Measurements from ENCODE around the gene ITPA. TPM values are rescaled to one million over a fixed set of nuclear protein-coding genes. Genes with fewer than 3 reads are reported as not detected.

The ITPA gene
- total and polyA plus RNA-seq, 2 of the 8 experiments (the other 6 are each of a cell fraction or from before 2014, with no cell fraction given): 88.2 to 94.0 TPM

DNA sequence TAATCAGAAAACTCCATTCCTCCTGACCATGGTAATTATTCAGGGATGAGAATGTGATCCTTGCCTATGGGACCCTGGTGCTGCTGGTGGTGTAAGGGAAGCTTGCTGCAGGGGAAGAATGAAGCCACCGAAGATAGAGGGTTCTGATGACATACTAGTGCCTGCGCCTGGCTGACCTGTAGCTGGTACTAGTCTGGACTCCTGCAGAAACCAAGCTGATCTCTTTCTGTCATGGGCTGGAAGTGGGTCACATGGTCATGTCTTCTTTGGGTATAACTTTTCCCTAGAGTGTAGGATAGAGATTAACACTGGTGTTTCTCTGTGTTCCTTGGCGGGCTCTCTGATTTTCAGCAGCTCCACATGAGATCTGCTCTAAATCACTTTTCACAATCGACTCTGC lies 38.3 kb downstream of the ITPA start:
- Histone ChIP-seq H3K23me2 (ENCODE audit: low read depth, low read length) (peaks cover 4% of the 10 kb centered on the region; the same call in 1 of the 2 replicates), H3K27ac (ENCODE audit: low read depth, low read length) (no peak overlapping the region), H2BK120ac (replicated peaks; ENCODE audit: low read depth, low read length) (no peak overlapping the region), H3K56ac (replicated peaks; ENCODE audit: insufficient read length, low read depth, low read length) (no peak overlapping the region), H3K36me3 (ENCODE audit: control insufficient read depth in 2 of 4, insufficient read depth in 4 of 4, low read length in 3 of 4) (no peaks in the 10 kb centered on the region), H3K79me2 (ENCODE audit: control insufficient read depth in 1 of 2, insufficient read depth in 2 of 2, low read length in 2 of 2) (no peaks in the 10 kb centered on the region), H3K4me2 (ENCODE audit: insufficient read depth in 1 of 2, low read depth in 2 of 2, low read length in 2 of 2) (peak overlapping the region in 1 of 2 experiments; percentile 68; a peak in 1 of 4 replicates), H4K8ac (ENCODE audit: extremely low read depth, insufficient read depth, low read length) (no peak overlapping the region), H4K20me1 (replicated peaks in 1 of 2; ENCODE audit: control insufficient read depth in 1 of 2, insufficient read depth in 2 of 2, low read length in 2 of 2) (peaks cover 0 to 4% of the 10 kb centered on the region in 2 experiments), H3K27me3 (replicated peaks in 1 of 4; ENCODE audit: control insufficient read depth in 3 of 4, extremely low read depth in 1 of 4, insufficient read depth in 3 of 4, low read length in 3 of 4) (peaks cover 0 to 24% (median 18%) of the 10 kb centered on the region in 4 experiments; a peak in 6 of 7 replicates), H4K91ac (replicated peaks; ENCODE audit: insufficient read length, low read length) (no peak overlapping the region), H3K18ac (ENCODE audit: extremely low read depth, low read length) (no peak overlapping the region), H2BK5ac (ENCODE audit: low read depth, low read length) (no peak overlapping the region), H2BK12ac (ENCODE audit: low read depth, low read length) (no peak overlapping the region; the same call in 1 of the 2 replicates), H3K9ac (replicated peaks in 1 of 4; ENCODE audit: extremely low read depth in 1 of 4, low read depth in 3 of 4, low read length in 3 of 4) (no peak overlapping the region), H3K4me3 (ENCODE audit: extremely low read depth in 1 of 4, insufficient read depth in 2 of 4, low read depth in 3 of 4, low read length in 4 of 4) (no peak overlapping the region), H3K14ac (ENCODE audit: insufficient read length) (no peak overlapping the region), H3K79me1 (ENCODE audit: low read depth, low read length) (no peaks in the 10 kb centered on the region), H2BK20ac (ENCODE audit: low read length) (no peak overlapping the region), H2BK15ac (ENCODE audit: low read length) (no peak overlapping the region), H3K23ac (ENCODE audit: insufficient read length) (no peak overlapping the region), H2AFZ (ENCODE audit: low read length) (no peak overlapping the region), H4K5ac (ENCODE audit: insufficient read length, low read depth, low read length) (no peak overlapping the region), H2AK5ac (ENCODE audit: low read depth, low read length) (no peak overlapping the region), H3K9me3 (ENCODE audit: insufficient read depth in 2 of 2, low read depth in 1 of 2, low read length in 1 of 2) (no peaks in the 10 kb centered on the region), H3K4ac (replicated peaks; ENCODE audit: insufficient read length, low read depth, low read length) (no peak overlapping the region), H3K4me1 (replicated peaks in 1 of 4; ENCODE audit: control insufficient read depth in 3 of 4, insufficient read depth in 4 of 4, low read length in 3 of 4) (peaks cover 0 to 5% (median 1%) of the 10 kb centered on the region in 4 experiments; a peak in 3 of 7 replicates)
- 88% methylated on average over 4 of the region's 4 CpGs; no CpG with 5 or more reads in 1 of the 2 experiments for WGBS, 2 experiments (ENCODE audit: extremely low coverage in 1 of 2, insufficient coverage in 1 of 2, insufficient read length in 1 of 2, insufficient replicate concordance in 2 of 2, low coverage in 1 of 2, low lambda C conversion rate in 2 of 2, missing lambda C conversion rate in 1 of 2)
- ChIA-PET POLR2A (ENCODE audit: partially characterized antibody) (interaction anchor here (0.7 to 4.0 kb wide), 11 partner anchors 9 to 824 kb away, joined by 3 to 46 read pairs (median 3); partner anchors contain the start of genes ITPA, MRPS26 and SLC4A11), CTCF (ENCODE audit: partially characterized antibody) (interaction anchor here (0.6 to 10.5 kb wide), 15 partner anchors 7 to 320 kb away, joined by 3 to 158 read pairs (median 6); partner anchors contain the start of gene SLC4A11)
- no peak for TF ChIP-seq CTBP2 (IDR thresholded peaks at IDR 0.05; ENCODE audit: borderline replicate concordance, insufficient read depth, insufficient read length, low read length)
- TF ChIP-seq SP4 (IDR thresholded peaks at IDR 0.05; ENCODE audit: low read length): no peak
- no peak for TF ChIP-seq EZH2 (IDR thresholded peaks at IDR 0.05; ENCODE audit: low read depth, low read length, severe bottlenecking)
- TF ChIP-seq RNF2 (IDR thresholded peaks at IDR 0.05; ENCODE audit: borderline replicate concordance, low read depth, low read length, missing control alignments, poor library complexity, severe bottlenecking): no peak
- no peak for TF ChIP-seq MAX (IDR thresholded peaks at IDR 0.05)
- no peak for TF ChIP-seq SAP30 (IDR thresholded peaks at IDR 0.05; ENCODE audit: insufficient read depth, insufficient replicate concordance, low read length)
- no peak for TF ChIP-seq RBBP5 (IDR thresholded peaks at IDR 0.05; ENCODE audit: borderline replicate concordance, low read depth, low read length)
- no peak for TF ChIP-seq POLR2AphosphoS5 (IDR thresholded peaks at IDR 0.05; ENCODE audit: low read depth, low read length)
- TF ChIP-seq TCF12 (IDR thresholded peaks at IDR 0.05; ENCODE audit: low read depth, low read length): no peak
- no peak for TF ChIP-seq NANOG (IDR thresholded peaks at IDR 0.05; ENCODE audit: insufficient read depth, low read depth, low read length, poor library complexity, severe bottlenecking)
- no peak for TF ChIP-seq RXRA (IDR thresholded peaks at IDR 0.05; ENCODE audit: insufficient read depth, low read depth, low read length)
- TF ChIP-seq SIRT6 (IDR thresholded peaks at IDR 0.05; ENCODE audit: low read length): no peak
- FAIRE-seq (no peak), DNase-seq (ENCODE audit: low read depth in 1 of 2, low spot score in 2 of 2) (no peak)
